PFSK-1 (cell line): Measurements from ENCODE around the gene CDH26.

ENCODE experiments used
- FOXP2 ChIP-seq: optimal IDR thresholded peaks from 2 replicates; pipeline ENCODE3; 2011; ENCODE audit warnings: borderline replicate concordance, control low read depth, inconsistent platforms; ENCODE audit not compliant: insufficient read depth; ENCODE audit errors: extremely low read length, extremely low read depth
- POLR2AphosphoS5 ChIP-seq: IDR thresholded peaks from 2 replicates; pipeline ENCODE4 v1.6.1; 2012; ENCODE audit warnings: low read depth, mild to moderate bottlenecking, control low read depth, low read length, moderate library complexity
- REST ChIP-seq, 2 experiments: IDR thresholded peaks; 2 replicates each; pipeline versions ENCODE4 v1.6.1 to v1.8.0; 2011 to 2012; ENCODE audit warnings: low read depth in 2 of 2, low read length in 2 of 2, control low read depth in 1 of 2, inconsistent platforms in 1 of 2, mild to moderate bottlenecking in 1 of 2, moderate library complexity in 1 of 2; ENCODE audit not compliant: insufficient read depth in 1 of 2
- SIN3A ChIP-seq: IDR thresholded peaks from 2 replicates; pipeline ENCODE4 v1.6.1; 2012; ENCODE audit warnings: mild to moderate bottlenecking, low read length, moderate library complexity, borderline replicate concordance; ENCODE audit not compliant: insufficient read depth
- TAF1 ChIP-seq: IDR thresholded peaks from 2 replicates; pipeline ENCODE4 v1.6.1; 2012; ENCODE audit warnings: low read length, control low read depth, borderline replicate concordance; ENCODE audit not compliant: insufficient read depth

Gene CDH26

GRCh38 chr20:60057123-60057865 is 99.1 kb downstream of the CDH26 start:
- no peak for TF ChIP-seq FOXP2
- TF ChIP-seq POLR2AphosphoS5 = no peak
- TF ChIP-seq TAF1 = no peak
- no peak for TF ChIP-seq REST (IDR thresholded peaks at IDR 0.05; ENCODE audit: insufficient read depth in 1 of 2, low read depth in 2 of 2, low read length in 2 of 2)
- TF ChIP-seq SIN3A = no peak

- TF ChIP-seq SIN3A (no peak), POLR2AphosphoS5 (no peak), TAF1 (no peak), FOXP2 (no peak), REST (IDR thresholded peaks at IDR 0.05; ENCODE audit: insufficient read depth in 1 of 2, low read depth in 2 of 2, low read length in 2 of 2) (no peak)
Observed at GRCh38 chr20:60057866-60058807, 99.9 kb downstream of the CDH26 start.

GRCh38 chr20:60058879-60059278 is 100.7 kb downstream of the CDH26 start:
- TF ChIP-seq POLR2AphosphoS5 = no peak
- TF ChIP-seq FOXP2 = no peak
- TF ChIP-seq REST (IDR thresholded peaks at IDR 0.05; ENCODE audit: insufficient read depth in 1 of 2, low read depth in 2 of 2, low read length in 2 of 2) = no peak
- no peak for TF ChIP-seq SIN3A
- TF ChIP-seq TAF1 = no peak

GRCh38 chr20:60060006-60060557 is 101.9 kb downstream of the CDH26 start:
- TF ChIP-seq TAF1 = no peak
- no peak for TF ChIP-seq FOXP2
- TF ChIP-seq POLR2AphosphoS5 = no peak
- no peak for TF ChIP-seq SIN3A
- TF ChIP-seq REST (IDR thresholded peaks at IDR 0.05; ENCODE audit: insufficient read depth in 1 of 2, low read depth in 2 of 2, low read length in 2 of 2) = no peak
